ENCODE measurements around the gene SLC1A2. TPM values are rescaled to one million over a fixed set of nuclear protein-coding genes. Genes with fewer than 3 reads are reported as not detected.

Gene SLC1A2
- total and polyA plus RNA-seq, 2 donors (not counting 3 experiments of a cell fraction or from before 2014, with no cell fraction given) = not detected

- Histone ChIP-seq H3K4me1 (ENCODE audit: control insufficient read depth, extremely low read depth, insufficient read depth, low read length) (no peaks in the 10 kb centered on the region), H4K20me1 (replicated peaks; ENCODE audit: control insufficient read depth, extremely low read depth, insufficient read depth, low read length) (no peaks in the 10 kb centered on the region), H3K27ac (ENCODE audit: insufficient read depth, low read depth, low read length) (no peak overlapping the region), H3K9me1 (replicated peaks; ENCODE audit: control insufficient read depth, extremely low read depth, insufficient read depth, low read length) (no peaks in the 10 kb centered on the region), H3K9me3 (replicated peaks; ENCODE audit: control insufficient read depth, insufficient read depth, low read length) (no peaks in the 10 kb centered on the region), H3K4me3 (replicated peaks in 1 of 3; ENCODE audit: insufficient read depth in 1 of 3, low read depth in 1 of 3, low read length in 3 of 3) (no peak overlapping the region), H3K79me2 (ENCODE audit: control insufficient read depth, insufficient read depth, low read length) (no peaks in the 10 kb centered on the region), H3K27me3 (ENCODE audit: control insufficient read depth in 2 of 2, insufficient read depth in 2 of 2, low read length in 2 of 2) (peaks cover 51 to 82% of the 10 kb centered on the region in 2 experiments), H3K36me3 (ENCODE audit: control insufficient read depth in 2 of 2, extremely low read depth in 1 of 2, insufficient read depth in 2 of 2, low read length in 2 of 2) (no peaks in the 10 kb centered on the region), H2AFZ (ENCODE audit: low read depth, low read length) (no peak overlapping the region), H3K4me2 (ENCODE audit: insufficient read depth, low read length) (no peak overlapping the region), H3K9ac (replicated peaks; ENCODE audit: extremely low read depth, insufficient read depth, low read length) (no peak overlapping the region)
- no peak for TF ChIP-seq EZH2 (IDR thresholded peaks at IDR 0.05; ENCODE audit: borderline replicate concordance, low read depth, low read length, severe bottlenecking)
- no TSS peak for BruUV-seq (replicated peaks)
- intact Hi-C loops (cut with micrococcal nuclease) (no loop called here), dilution Hi-C loops (cut with MboI; ENCODE audit: extremely low pct_ligation_motif_present, low sequenced_read_pairs) (no loop called here)
- CTCF ChIA-PET = no interaction called here
- DNase-seq (ENCODE audit: low read depth, low spot score) (no peak), FAIRE-seq (no peak)
- POLR2A ChIA-PET = no interaction called here
These were observed 825 bp downstream of the SLC1A2 start for GRCh38 chr11:35418282-35419183.

DNA sequence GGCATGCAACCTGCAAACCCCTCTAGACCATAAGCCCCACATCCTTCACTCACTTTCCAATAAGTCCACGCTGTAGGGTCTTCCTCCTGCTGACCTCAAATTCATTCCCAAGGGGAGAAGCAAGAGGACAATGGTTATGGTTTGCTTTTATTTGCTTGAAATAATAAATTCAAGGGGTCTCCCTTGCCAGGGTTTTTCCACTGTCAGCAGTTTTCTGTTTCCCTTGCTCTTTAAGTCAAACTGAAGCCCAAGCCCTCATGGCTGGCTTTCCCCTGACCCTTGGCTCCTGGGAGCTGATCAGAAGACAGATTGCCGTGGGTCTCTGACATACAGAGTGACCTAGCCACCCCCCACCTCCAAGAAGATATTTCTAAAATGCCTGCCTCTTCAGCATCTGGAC lies 3.9 kb downstream of the SLC1A2 start:
- dilution Hi-C loops (cut with MboI; ENCODE audit: extremely low pct_ligation_motif_present, low sequenced_read_pairs) = no loop called here
- intact Hi-C loops (cut with micrococcal nuclease) = no loop called here
- FAIRE-seq (no peak), DNase-seq (ENCODE audit: low read depth, low spot score) (no peak)
- no peaks in the 10 kb centered on the region for H4K20me1 ChIP-seq (replicated peaks; ENCODE audit: control insufficient read depth, extremely low read depth, insufficient read depth, low read length)
- H3K9ac ChIP-seq (replicated peaks; ENCODE audit: extremely low read depth, insufficient read depth, low read length) = no peak overlapping the region
- H3K4me1 ChIP-seq (ENCODE audit: control insufficient read depth, extremely low read depth, insufficient read depth, low read length) = no peaks in the 10 kb centered on the region
- no peaks in the 10 kb centered on the region for H3K36me3 ChIP-seq (ENCODE audit: control insufficient read depth in 2 of 2, extremely low read depth in 1 of 2, insufficient read depth in 2 of 2, low read length in 2 of 2)
- BruUV-seq (replicated peaks) = no TSS peak
- no peak overlapping the region for H2AFZ ChIP-seq (ENCODE audit: low read depth, low read length)
- CTCF ChIA-PET = no interaction called here
- no peak overlapping the region for H3K4me3 ChIP-seq (replicated peaks in 1 of 3; ENCODE audit: insufficient read depth in 1 of 3, low read depth in 1 of 3, low read length in 3 of 3)
- no peaks in the 10 kb centered on the region for H3K79me2 ChIP-seq (ENCODE audit: control insufficient read depth, insufficient read depth, low read length)
- H3K27me3 ChIP-seq (ENCODE audit: control insufficient read depth in 2 of 2, insufficient read depth in 2 of 2, low read length in 2 of 2) = peaks cover 41 to 69% of the 10 kb centered on the region in 2 experiments
- POLR2A ChIA-PET = no interaction called here
- no peak for TF ChIP-seq EZH2 (IDR thresholded peaks at IDR 0.05; ENCODE audit: borderline replicate concordance, low read depth, low read length, severe bottlenecking)
- TF ChIP-seq, protein P1, sequence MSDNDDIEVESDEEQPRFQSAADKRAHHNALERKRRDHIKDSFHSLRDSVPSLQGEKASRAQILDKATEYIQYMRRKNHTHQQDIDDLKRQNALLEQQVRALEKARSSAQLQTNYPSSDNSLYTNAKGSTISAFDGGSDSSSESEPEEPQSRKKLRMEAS (IDR thresholded peaks at IDR 0.05; ENCODE audit: insufficient read depth, insufficient read length) = no peak
- TF ChIP-seq POLR2AphosphoS5 (IDR thresholded peaks at IDR 0.05; ENCODE audit: insufficient read depth, low read depth, low read length) = no peak
- no peak for TF ChIP-seq MYC (IDR thresholded peaks at IDR 0.05; ENCODE audit: low read depth, low read length)
- no peak for TF ChIP-seq JUN (IDR thresholded peaks at IDR 0.05; ENCODE audit: borderline replicate concordance, insufficient read depth, insufficient read length, low read depth)
- TF ChIP-seq, protein P2, sequence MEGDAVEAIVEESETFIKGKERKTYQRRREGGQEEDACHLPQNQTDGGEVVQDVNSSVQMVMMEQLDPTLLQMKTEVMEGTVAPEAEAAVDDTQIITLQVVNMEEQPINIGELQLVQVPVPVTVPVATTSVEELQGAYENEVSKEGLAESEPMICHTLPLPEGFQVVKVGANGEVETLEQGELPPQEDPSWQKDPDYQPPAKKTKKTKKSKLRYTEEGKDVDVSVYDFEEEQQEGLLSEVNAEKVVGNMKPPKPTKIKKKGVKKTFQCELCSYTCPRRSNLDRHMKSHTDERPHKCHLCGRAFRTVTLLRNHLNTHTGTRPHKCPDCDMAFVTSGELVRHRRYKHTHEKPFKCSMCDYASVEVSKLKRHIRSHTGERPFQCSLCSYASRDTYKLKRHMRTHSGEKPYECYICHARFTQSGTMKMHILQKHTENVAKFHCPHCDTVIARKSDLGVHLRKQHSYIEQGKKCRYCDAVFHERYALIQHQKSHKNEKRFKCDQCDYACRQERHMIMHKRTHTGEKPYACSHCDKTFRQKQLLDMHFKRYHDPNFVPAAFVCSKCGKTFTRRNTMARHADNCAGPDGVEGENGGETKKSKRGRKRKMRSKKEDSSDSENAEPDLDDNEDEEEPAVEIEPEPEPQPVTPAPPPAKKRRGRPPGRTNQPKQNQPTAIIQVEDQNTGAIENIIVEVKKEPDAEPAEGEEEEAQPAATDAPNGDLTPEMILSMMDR (IDR thresholded peaks at IDR 0.05; ENCODE audit: extremely low read depth in 1 of 2, insufficient read depth in 1 of 2, low read depth in 1 of 2, low read length in 2 of 2) = no peak
- TF ChIP-seq GATA2 (IDR thresholded peaks at IDR 0.05; ENCODE audit: insufficient read depth, insufficient read length, low read depth, low read length) = no peak
- no peak for TF ChIP-seq POLR2A (IDR thresholded peaks at IDR 0.05; ENCODE audit: low read depth, low read length)
- no peak for TF ChIP-seq FOS (IDR thresholded peaks at IDR 0.05; ENCODE audit: borderline replicate concordance, insufficient read depth, low read length)
- H3K9me3 ChIP-seq (replicated peaks; ENCODE audit: control insufficient read depth, insufficient read depth, low read length) = no peaks in the 10 kb centered on the region
- no peaks in the 10 kb centered on the region for H3K9me1 ChIP-seq (replicated peaks; ENCODE audit: control insufficient read depth, extremely low read depth, insufficient read depth, low read length)
- no peak overlapping the region for H3K4me2 ChIP-seq (ENCODE audit: insufficient read depth, low read length)
- no peak overlapping the region for H3K27ac ChIP-seq (ENCODE audit: insufficient read depth, low read depth, low read length)

All from endothelial cell of umbilical vein (primary cell).